GM12891 (cell line): Measurements from ENCODE around the gene PLPPR5.
"Not testable (repeated sequence)": the region's sequence is repeated elsewhere in the genome, so short reads cannot be mapped to it uniquely, and the experiment has no call there.

Source experiments
- DNase-seq: peaks from one replicate; pipeline ENCODE4 v3.0.0; 2011; ENCODE audit warnings: low spot score; ENCODE audit not compliant: insufficient read length
- FAIRE-seq: peaks from 2 replicates; lab custom pipeline; 2011; peaks lifted over from hg19 to GRCh38; lab: Jason Lieb, UNC
- PAX5 ChIP-seq: IDR thresholded peaks from 2 replicates; pipeline ENCODE4 v1.6.1; 2011; ENCODE audit warnings: low read length, moderate library complexity, mild to moderate bottlenecking; ENCODE audit not compliant: insufficient read depth, severe bottlenecking
- POLR2A ChIP-seq: IDR thresholded peaks from 2 replicates; pipeline ENCODE4 v1.6.1; 2011; ENCODE audit warnings: low read depth, low read length, control low read depth
- POLR2AphosphoS5 ChIP-seq: IDR thresholded peaks from 2 replicates; pipeline ENCODE4 v1.6.1; 2011; ENCODE audit warnings: low read depth, low read length, control low read depth
- POU2F2 ChIP-seq: IDR thresholded peaks from 2 replicates; pipeline ENCODE4 v1.6.1; 2011; ENCODE audit warnings: low read depth, mild to moderate bottlenecking, control low read depth, low read length, moderate library complexity
- SPI1 ChIP-seq: IDR thresholded peaks from 2 replicates; pipeline ENCODE4 v1.6.1; 2011; ENCODE audit warnings: low read depth, low read length, control low read depth
- TAF1 ChIP-seq: IDR thresholded peaks from 2 replicates; pipeline ENCODE4 v1.6.1; 2011; ENCODE audit warnings: low read depth, low read length, control low read depth

Gene PLPPR5

DNA sequence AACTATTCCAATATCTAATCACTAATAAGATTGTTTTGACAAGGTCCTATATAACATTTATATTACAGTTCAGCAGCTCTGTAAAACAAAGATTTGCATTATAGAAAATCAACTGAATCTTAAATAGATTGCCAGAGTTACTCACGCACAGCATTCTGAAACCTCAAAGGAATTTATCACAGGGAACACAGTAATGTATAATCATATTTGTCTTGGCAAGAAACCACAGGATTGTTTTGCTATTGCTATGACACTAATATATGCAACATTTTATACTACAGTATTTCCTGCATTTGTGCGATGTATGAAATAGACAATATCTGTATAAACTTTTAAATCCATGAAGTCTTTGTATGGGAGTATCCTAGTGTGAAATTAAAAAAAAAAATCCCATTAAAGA is 101.4 kb downstream of the PLPPR5 start:
- DNase-seq (no peak), FAIRE-seq (no peak)
- no peak for TF ChIP-seq TAF1
- TF ChIP-seq POLR2AphosphoS5: no peak
- no peak for TF ChIP-seq PAX5
- TF ChIP-seq POLR2A: no peak
- no peak for TF ChIP-seq POU2F2
- TF ChIP-seq SPI1: no peak

DNA sequence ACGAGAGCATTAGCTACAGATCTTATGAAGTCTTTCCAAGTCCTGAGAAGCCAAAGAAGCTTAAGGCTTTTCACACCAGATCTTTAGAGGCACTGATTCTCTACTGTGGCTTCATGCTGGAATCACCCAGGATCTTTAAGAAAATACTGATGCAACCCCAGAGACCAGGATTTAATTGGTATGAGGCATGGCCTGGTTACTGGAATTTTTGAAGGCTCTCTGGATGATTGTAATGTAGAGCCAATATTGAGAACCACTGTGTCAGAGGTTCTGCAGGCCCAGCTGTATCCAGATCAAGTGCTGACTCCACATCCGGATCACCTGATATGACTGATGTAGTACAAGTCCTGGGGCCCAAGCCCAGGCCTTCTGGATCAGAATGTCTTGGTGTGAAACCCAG is 105.7 kb downstream of the PLPPR5 start:
- DNase-seq (no peak), FAIRE-seq (no peak)
- TF ChIP-seq POLR2AphosphoS5 (no peak), TAF1 (no peak)

DNA sequence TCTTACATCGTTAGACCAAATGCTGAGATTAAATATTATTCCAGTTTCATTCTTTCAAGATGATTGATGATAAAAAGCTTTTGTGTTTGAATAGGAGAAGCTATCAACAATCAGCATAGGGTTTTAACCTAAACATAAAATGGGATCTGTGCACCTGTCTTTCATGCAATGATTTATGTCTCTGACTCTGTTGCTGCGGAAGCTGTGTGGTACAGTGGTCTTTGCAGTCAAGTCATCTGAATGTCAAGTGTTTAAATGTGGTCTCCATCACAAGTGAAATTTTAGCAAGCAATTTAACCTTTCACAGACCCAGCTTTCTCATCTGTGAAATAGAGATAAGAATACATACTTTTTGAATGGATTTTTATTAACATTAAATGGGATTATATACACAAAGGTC is 107.2 kb downstream of the PLPPR5 start:
- no peak for DNase-seq
- TF ChIP-seq PAX5 (no peak), POLR2A (no peak)
- FAIRE-seq: no peak

DNA sequence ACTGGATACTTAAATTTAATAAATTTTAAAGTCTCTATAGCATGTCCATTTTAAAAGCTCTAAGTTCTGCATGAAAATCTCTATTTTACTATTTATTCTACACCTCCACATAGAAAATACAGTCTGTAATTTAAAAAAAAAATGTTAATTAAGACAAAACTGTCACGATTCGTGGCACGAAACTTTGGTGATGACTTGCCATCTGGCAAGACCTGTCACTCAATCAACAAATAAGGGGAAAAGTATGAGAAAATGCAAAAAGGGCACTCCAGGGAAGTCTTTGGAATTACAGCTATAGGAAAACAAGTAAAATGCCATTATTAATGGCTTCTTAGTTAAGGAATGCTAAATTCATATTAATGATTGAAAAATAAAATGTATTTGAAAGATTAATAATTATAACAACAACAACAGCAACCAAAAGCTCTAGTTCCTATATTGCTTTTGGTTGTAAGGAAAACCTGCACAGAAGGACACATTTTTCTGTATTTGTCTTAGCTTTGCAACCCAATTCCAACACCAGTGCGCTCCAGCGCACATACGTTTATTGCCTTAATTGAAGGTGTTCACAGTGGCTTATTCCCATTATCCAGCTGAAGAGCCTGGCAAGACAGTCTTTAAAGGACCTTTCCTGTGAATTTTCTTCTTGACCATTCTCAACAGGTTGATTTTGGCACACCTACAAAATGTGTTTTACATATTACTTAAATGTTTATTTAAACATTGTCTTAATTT is 107.8 kb downstream of the PLPPR5 start:
- TF ChIP-seq POLR2AphosphoS5 (no peak), TAF1 (no peak), POU2F2 (no peak), PAX5 (no peak), POLR2A (no peak), SPI1 (no peak)
- FAIRE-seq: no peak
- DNase-seq: no peak

- DNase-seq: no peak
- TF ChIP-seq POLR2A (no peak), PAX5 (no peak), TAF1 (no peak), SPI1 (no peak), POLR2AphosphoS5 (no peak), POU2F2 (no peak)
- no peak for FAIRE-seq
Observed at GRCh38 chr1:98893371-98893770, 111.3 kb downstream of the PLPPR5 start.

DNA sequence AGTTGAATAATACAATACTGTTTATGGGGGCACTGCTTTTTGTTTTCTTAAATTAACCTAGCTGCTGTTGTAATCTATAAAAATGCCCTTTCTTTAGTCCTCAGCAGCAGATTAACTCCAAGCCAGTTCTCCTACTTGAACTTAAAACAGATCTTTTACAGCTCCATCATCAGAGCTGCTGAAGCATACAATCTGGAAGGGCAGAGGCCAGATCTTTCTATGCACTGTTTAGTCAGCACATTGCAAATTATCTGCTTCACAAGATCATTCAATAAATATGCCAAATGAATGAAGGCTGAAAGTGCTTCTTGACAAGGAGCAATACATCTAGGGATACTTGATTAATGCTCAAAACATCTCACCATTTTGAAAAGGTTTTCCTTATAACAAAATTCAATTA is 115.8 kb downstream of the PLPPR5 start:
- DNase-seq (no peak), FAIRE-seq (no peak)
- TF ChIP-seq TAF1 (no peak), SPI1 (no peak), PAX5 (no peak), POLR2AphosphoS5 (no peak)

GRCh38 chr1:98887507-98887906 is 117.2 kb downstream of the PLPPR5 start:
- DNase-seq: no peak
- TF ChIP-seq POLR2AphosphoS5: no peak
- TF ChIP-seq TAF1: no peak
- TF ChIP-seq POU2F2: no peak
- no peak for TF ChIP-seq PAX5
- TF ChIP-seq POLR2A: no peak
- no peak for TF ChIP-seq SPI1
- no peak for FAIRE-seq

DNA sequence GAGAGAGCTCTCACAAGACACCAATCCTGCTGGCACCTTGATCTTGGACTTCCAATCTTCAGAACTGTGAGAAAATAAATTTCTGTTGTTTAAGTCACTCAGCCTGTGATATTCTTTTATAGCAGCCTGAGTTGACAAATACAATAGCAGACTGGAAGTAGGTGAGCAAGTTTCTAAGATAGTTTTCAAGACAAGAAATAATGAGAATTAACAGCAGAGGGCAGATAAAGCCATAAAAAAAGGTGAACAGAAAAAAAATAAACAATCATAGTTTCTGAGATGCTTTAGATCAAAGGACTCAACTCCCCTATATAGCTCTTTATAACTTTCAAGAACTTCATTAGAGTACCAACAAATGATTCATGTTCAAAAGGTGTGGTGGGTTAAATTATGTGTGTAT is 119.8 kb downstream of the PLPPR5 start:
- TF ChIP-seq TAF1 (no peak), POU2F2 (no peak)
- FAIRE-seq (no peak), DNase-seq (no peak)

- TF ChIP-seq POLR2AphosphoS5: no peak
- no peak for DNase-seq
- no peak for FAIRE-seq
Observed at GRCh38 chr1:98881901-98882300, 122.8 kb downstream of the PLPPR5 start.

DNA sequence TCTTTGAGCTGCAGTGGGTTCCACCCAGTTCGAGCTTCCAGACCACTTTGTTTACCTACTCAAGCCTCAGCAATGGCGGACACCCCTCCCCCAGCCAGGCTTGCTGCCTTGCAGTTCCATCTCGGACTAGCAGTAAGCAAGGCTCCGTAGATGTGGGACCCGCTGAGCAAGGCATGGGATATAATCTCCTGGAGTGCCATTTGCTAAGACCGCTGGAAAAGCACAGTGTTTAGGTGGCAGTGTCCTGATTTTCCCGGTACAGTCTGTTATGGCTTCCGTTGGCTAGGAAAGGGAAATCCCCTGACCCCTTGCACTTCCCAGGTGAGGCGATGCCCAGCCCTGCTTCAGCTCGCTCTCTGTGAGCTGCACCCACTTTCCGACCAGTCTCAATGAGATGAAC is 123.4 kb downstream of the PLPPR5 start:
- DNase-seq, FAIRE-seq: not testable (repeated sequence)

DNA sequence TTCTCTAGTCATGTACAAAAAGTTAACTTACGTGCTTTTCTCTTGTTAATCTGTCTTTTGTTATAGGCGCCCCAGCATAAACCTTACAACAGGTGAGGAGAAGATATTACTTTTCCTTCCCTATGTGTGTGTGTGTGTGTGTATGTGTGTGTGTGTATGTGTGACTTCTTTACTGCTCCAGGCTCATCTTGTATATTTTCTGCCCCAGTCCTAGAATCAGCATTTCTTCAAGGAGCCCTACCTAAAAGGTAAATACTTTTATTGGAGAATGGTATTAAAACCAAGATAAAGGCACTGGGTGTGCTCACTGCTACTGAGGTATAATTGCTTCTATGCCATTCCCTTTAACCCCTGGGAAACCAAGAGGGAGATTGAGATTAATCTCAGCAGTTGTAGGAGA is 129.8 kb downstream of the PLPPR5 start:
- DNase-seq: no peak
- no peak for TF ChIP-seq PAX5
- no peak for TF ChIP-seq POLR2AphosphoS5
- TF ChIP-seq POU2F2: no peak
- no peak for FAIRE-seq

DNA sequence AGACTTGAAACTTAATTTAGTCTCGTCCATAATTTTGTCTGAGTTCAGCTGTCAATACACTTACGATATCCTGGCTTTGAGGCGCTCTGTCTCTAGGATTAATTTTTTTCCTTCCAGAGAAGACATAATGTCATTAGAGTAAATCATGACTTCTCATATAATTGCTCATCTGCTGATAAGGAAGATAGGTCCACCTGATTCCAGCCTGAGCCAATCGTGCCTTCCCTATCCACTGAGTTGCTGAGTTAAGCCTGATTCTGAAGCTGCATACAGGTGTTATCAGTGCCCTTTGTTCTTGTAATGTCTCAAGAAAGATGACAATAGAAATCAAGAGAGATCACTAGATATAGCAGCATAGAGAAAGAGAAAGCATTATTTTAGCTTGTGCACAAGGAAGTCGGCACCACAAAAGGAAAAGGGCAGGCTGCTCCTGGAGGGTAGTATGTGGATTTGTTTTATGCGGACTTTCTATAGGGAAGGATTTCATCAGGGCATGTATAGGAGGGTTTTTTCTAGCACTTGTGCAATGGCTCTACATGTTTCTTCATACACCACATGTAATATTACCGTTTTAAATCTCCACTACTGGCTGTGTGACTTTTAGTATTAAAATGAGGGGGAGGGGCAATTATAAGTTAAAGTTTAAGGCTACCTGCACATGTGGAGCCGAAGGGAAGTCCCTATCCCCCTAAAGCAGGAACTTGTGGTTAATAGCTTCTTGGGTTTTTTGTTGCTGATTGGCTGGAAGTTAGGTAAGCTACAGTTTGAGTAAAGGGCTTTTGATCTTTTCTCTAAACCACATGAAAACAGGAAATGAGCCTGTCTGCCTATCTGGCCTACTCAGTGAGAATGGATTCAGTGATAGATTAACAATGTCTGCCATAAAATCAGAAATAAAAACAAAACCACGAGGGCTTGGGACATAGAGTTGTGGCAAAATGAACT is 133.4 kb downstream of the PLPPR5 start:
- FAIRE-seq (no peak), DNase-seq (peak; percentile 12)
- TF ChIP-seq PAX5 (no peak), SPI1 (peak; percentile 82)
